ENCODE measurements around the gene AARS2. TPM values are rescaled to one million over a fixed set of nuclear protein-coding genes. Genes with fewer than 3 reads are reported as not detected.
A peak's percentile ranks its signal among the peaks of the same experiment; 100 is the strongest.

Gene AARS2
- total and polyA plus RNA-seq, 9 of the 15 experiments (the other 6 are each of a cell fraction or from before 2014, with no cell fraction given) = 0.97 to 34.0 (median 18.3) TPM

DNA sequence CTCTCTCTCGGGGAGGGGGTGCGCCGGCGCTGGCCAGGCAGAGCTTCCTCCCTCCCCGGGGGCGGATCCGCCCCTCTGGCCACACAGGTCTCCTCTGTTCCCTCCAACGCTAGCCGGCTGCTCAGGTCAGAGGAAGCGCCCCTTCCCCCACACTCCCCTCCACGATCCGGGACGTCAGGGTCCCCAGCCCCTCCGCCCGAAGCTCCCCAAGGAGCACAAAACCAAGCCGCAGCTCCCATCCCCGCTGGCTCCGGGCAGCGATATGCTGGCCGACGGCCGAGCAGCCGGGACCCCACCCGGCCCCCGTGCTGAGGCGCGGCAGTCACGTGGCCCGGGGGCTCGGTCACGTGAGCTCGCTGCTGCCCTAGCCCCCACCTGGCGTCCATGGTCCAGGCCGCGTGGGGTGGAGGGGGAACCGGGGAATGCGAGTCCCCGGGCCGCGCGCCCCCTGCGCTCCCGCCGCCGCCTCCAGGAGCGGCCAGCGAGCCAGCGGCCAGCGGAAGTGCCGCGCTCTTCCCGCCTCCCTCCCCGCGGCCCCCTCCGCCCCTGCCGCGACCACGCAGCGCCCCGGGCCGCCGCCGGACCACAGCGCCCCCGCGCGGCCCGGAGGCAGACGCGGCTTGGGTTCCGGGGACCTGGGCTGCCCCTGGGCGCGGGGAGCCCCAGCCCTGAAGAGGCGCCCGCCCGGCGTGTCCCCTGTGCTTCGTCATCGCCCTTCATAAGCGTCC, 56.0 kb downstream of the AARS2 start, which contains the start of gene SLC35B2 (continued):
- TF ChIP-seq, protein P1, sequence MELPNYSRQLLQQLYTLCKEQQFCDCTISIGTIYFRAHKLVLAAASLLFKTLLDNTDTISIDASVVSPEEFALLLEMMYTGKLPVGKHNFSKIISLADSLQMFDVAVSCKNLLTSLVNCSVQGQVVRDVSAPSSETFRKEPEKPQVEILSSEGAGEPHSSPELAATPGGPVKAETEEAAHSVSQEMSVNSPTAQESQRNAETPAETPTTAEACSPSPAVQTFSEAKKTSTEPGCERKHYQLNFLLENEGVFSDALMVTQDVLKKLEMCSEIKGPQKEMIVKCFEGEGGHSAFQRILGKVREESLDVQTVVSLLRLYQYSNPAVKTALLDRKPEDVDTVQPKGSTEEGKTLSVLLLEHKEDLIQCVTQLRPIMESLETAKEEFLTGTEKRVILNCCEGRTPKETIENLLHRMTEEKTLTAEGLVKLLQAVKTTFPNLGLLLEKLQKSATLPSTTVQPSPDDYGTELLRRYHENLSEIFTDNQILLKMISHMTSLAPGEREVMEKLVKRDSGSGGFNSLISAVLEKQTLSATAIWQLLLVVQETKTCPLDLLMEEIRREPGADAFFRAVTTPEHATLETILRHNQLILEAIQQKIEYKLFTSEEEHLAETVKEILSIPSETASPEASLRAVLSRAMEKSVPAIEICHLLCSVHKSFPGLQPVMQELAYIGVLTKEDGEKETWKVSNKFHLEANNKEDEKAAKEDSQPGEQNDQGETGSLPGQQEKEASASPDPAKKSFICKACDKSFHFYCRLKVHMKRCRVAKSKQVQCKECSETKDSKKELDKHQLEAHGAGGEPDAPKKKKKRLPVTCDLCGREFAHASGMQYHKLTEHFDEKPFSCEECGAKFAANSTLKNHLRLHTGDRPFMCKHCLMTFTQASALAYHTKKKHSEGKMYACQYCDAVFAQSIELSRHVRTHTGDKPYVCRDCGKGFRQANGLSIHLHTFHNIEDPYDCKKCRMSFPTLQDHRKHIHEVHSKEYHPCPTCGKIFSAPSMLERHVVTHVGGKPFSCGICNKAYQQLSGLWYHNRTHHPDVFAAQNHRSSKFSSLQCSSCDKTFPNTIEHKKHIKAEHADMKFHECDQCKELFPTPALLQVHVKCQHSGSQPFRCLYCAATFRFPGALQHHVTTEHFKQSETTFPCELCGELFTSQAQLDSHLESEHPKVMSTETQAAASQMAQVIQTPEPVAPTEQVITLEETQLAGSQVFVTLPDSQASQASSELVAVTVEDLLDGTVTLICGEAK (IDR thresholded peaks at IDR 0.05) = peak; percentile 46
- TF ChIP-seq, protein P1 (CRISPR knock-in tag; IDR thresholded peaks at IDR 0.05) = no peak
- TF ChIP-seq CC2D1A (IDR thresholded peaks at IDR 0.05) (no peak), NCOA2 (IDR thresholded peaks at IDR 0.05; ENCODE audit: partially characterized antibody in 2 of 2) (no peak), RFX5 (IDR thresholded peaks at IDR 0.05; ENCODE audit: low read depth, low read length) (no peak), ZNF717 (CRISPR knock-in tag; IDR thresholded peaks at IDR 0.05) (no peak), ZNF232 (CRISPR knock-in tag; IDR thresholded peaks at IDR 0.05) (peak; percentile 81; the same call in 1 of the 2 replicates), ZNF3 (CRISPR knock-in tag; IDR thresholded peaks at IDR 0.05) (no peak), HSF4 (CRISPR knock-in tag; IDR thresholded peaks at IDR 0.05; ENCODE audit: borderline replicate concordance) (no peak), ZNF695 (CRISPR knock-in tag; IDR thresholded peaks at IDR 0.05) (no peak; the same call in 1 of the 2 replicates), ARNT (IDR thresholded peaks at IDR 0.05) (no peak)
- TF ChIP-seq, protein P2, sequence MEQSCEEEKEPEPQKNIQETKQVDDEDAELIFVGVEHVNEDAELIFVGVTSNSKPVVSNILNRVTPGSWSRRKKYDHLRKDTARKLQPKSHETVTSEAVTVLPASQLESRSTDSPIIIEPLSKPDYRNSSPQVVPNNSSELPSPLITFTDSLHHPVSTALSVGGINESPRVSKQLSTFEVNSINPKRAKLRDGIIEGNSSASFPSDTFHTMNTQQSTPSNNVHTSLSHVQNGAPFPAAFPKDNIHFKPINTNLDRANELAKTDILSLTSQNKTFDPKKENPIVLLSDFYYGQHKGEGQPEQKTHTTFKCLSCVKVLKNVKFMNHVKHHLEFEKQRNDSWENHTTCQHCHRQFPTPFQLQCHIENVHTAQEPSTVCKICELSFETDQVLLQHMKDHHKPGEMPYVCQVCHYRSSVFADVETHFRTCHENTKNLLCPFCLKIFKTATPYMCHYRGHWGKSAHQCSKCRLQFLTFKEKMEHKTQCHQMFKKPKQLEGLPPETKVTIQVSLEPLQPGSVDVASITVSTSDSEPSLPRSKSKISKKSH (CRISPR knock-in tag; IDR thresholded peaks at IDR 0.05) = no peak
- TF ChIP-seq, protein P3, sequence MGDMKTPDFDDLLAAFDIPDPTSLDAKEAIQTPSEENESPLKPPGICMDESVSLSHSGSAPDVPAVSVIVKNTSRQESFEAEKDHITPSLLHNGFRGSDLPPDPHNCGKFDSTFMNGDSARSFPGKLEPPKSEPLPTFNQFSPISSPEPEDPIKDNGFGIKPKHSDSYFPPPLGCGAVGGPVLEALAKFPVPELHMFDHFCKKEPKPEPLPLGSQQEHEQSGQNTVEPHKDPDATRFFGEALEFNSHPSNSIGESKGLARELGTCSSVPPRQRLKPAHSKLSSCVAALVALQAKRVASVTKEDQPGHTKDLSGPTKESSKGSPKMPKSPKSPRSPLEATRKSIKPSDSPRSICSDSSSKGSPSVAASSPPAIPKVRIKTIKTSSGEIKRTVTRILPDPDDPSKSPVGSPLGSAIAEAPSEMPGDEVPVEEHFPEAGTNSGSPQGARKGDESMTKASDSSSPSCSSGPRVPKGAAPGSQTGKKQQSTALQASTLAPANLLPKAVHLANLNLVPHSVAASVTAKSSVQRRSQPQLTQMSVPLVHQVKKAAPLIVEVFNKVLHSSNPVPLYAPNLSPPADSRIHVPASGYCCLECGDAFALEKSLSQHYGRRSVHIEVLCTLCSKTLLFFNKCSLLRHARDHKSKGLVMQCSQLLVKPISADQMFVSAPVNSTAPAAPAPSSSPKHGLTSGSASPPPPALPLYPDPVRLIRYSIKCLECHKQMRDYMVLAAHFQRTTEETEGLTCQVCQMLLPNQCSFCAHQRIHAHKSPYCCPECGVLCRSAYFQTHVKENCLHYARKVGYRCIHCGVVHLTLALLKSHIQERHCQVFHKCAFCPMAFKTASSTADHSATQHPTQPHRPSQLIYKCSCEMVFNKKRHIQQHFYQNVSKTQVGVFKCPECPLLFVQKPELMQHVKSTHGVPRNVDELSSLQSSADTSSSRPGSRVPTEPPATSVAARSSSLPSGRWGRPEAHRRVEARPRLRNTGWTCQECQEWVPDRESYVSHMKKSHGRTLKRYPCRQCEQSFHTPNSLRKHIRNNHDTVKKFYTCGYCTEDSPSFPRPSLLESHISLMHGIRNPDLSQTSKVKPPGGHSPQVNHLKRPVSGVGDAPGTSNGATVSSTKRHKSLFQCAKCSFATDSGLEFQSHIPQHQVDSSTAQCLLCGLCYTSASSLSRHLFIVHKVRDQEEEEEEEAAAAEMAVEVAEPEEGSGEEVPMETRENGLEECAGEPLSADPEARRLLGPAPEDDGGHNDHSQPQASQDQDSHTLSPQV (IDR thresholded peaks at IDR 0.05) = no peak
